Fibroblast of mammary gland (primary cell): ENCODE measurements around the gene WDSUB1.
A peak's percentile ranks its signal among the peaks of the same experiment; 100 is the strongest.

Source experiments
- DNase-seq: peaks from one replicate; pipeline ENCODE4 v3.0.0-alpha.2; 2010; ENCODE audit warnings: low read depth
- H3K4me3 ChIP-seq: 2 replicates; pipeline ENCODE4 v1.5.1; 2011; ENCODE audit warnings: low read depth, mild to moderate bottlenecking, low read length, moderate library complexity; ENCODE audit not compliant: control insufficient read depth
- CTCF ChIP-seq: conservative IDR thresholded peaks from 2 replicates; pipeline ENCODE4 v1.5.1; 2011; ENCODE audit warnings: low read depth, low read length, inconsistent platforms; ENCODE audit not compliant: control insufficient read depth, insufficient read depth

The WDSUB1 gene

GRCh38 chr2:159204381-159205144 lies 81.9 kb downstream of the WDSUB1 start:
- no peak for TF ChIP-seq CTCF
- no peak overlapping the region for H3K4me3 ChIP-seq
- no peak for DNase-seq

GRCh38 chr2:159202568-159203071 lies 83.9 kb downstream of the WDSUB1 start:
- peak; percentile 10 for TF ChIP-seq CTCF
- no peak overlapping the region for H3K4me3 ChIP-seq
- DNase-seq = peak; percentile 99

GRCh38 chr2:159201360-159202063 lies 85.0 kb downstream of the WDSUB1 start:
- no peak for TF ChIP-seq CTCF
- H3K4me3 ChIP-seq = no peak overlapping the region
- DNase-seq = peak; percentile 17

GRCh38 chr2:159200498-159200897 lies 86.0 kb downstream of the WDSUB1 start:
- DNase-seq = peak; percentile 30
- no peak for TF ChIP-seq CTCF
- no peak overlapping the region for H3K4me3 ChIP-seq

- TF ChIP-seq CTCF = no peak
- no peak overlapping the region for H3K4me3 ChIP-seq
- peak; percentile 10 for DNase-seq
Measured at GRCh38 chr2:159199761-159200465, 86.6 kb downstream of the WDSUB1 start.

GRCh38 chr2:159199236-159199635 lies 87.3 kb downstream of the WDSUB1 start:
- no peak overlapping the region for H3K4me3 ChIP-seq
- TF ChIP-seq CTCF = no peak
- DNase-seq = no peak
